LNCAP (cell line): ENCODE measurements around the gene ERLEC1.

Source experiments
- TF ChIP-seq, protein P1 (sequence below): fragments of 450-650 bp; IDR thresholded peaks from 2 replicates; pipeline ENCODE4 v1.5.1; 2017; ENCODE audit warnings: mild to moderate bottlenecking

The ERLEC1 gene

DNA sequence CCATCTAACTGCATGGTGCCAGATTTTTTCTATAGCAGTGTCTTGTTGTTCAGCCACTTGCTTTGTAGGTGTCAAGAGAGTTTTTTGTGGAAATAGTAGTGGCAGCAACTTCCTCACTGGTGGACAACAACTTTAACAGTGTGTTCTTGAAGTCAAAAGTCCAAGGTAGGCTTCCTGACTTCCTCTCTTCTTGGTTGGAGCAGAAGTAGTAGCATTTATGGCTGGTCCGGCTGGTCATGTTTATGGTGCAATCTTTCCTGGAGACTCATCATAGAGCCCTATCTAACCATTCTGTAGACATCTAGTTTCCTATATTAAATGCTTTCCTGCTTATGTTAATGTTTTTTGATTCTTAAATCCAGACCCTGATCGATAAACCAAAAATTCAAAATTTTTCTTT, 61.2 kb downstream of the ERLEC1 start:
- TF ChIP-seq, protein P1, sequence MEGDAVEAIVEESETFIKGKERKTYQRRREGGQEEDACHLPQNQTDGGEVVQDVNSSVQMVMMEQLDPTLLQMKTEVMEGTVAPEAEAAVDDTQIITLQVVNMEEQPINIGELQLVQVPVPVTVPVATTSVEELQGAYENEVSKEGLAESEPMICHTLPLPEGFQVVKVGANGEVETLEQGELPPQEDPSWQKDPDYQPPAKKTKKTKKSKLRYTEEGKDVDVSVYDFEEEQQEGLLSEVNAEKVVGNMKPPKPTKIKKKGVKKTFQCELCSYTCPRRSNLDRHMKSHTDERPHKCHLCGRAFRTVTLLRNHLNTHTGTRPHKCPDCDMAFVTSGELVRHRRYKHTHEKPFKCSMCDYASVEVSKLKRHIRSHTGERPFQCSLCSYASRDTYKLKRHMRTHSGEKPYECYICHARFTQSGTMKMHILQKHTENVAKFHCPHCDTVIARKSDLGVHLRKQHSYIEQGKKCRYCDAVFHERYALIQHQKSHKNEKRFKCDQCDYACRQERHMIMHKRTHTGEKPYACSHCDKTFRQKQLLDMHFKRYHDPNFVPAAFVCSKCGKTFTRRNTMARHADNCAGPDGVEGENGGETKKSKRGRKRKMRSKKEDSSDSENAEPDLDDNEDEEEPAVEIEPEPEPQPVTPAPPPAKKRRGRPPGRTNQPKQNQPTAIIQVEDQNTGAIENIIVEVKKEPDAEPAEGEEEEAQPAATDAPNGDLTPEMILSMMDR, result no peak

DNA sequence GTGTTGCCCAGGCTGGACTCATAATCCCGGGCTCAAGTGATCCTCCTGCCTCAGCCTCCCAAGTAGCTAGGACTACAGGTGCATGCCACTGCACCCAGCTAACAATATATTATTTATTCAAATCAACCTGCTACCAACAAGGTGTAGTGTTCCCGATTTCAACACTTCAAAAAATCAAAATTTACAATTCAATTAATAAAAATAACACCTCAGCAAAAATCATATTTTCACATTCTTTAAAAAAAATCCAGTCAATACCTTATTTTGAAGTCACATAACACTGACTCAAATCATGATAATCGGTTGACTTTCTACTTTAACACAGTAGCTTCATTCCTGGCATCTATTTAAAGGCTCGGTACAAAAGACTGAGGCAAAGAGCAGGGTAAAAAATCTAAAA, 65.7 kb downstream of the ERLEC1 start:
- TF ChIP-seq, protein P1, result no peak

DNA sequence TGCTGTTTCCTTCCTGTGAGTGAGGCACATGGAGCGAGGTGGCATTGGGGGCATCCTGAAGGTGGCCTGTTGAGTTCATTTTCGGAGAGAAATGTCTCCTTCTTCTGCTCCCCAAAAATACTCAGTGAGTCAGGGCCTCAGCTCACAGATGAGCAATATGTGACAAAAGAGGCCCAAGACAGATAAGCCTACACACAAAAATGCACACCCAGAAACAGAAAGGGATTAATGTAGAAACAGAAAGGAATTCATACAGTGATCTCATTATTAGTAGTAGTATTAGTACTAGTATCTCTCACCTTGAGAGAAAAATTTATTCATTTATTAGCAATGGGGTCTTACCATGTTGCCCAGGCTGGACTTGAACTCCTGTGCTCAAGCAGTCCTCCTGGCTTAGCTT, 67.8 kb downstream of the ERLEC1 start:
- TF ChIP-seq, protein P1, result no peak

DNA sequence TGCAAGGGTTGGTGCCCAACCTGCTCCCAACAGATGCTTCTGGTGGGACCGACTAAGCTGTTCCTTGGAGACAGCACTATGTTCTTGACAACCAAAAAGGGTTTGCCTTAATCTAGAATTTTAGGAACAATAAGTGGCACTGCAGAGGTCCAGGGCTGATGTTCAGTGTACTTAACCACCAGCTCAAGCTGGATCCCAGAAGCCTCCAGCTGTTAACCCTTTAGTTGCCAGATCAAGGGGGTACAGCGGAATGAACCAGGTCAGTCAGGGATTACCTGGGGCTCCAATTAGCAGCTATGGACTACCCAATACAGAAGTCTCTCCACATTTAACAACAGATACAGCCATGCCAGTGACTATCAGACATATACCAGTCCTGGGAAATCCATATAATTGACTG, 69.4 kb downstream of the ERLEC1 start:
- TF ChIP-seq, protein P1, result no peak

DNA sequence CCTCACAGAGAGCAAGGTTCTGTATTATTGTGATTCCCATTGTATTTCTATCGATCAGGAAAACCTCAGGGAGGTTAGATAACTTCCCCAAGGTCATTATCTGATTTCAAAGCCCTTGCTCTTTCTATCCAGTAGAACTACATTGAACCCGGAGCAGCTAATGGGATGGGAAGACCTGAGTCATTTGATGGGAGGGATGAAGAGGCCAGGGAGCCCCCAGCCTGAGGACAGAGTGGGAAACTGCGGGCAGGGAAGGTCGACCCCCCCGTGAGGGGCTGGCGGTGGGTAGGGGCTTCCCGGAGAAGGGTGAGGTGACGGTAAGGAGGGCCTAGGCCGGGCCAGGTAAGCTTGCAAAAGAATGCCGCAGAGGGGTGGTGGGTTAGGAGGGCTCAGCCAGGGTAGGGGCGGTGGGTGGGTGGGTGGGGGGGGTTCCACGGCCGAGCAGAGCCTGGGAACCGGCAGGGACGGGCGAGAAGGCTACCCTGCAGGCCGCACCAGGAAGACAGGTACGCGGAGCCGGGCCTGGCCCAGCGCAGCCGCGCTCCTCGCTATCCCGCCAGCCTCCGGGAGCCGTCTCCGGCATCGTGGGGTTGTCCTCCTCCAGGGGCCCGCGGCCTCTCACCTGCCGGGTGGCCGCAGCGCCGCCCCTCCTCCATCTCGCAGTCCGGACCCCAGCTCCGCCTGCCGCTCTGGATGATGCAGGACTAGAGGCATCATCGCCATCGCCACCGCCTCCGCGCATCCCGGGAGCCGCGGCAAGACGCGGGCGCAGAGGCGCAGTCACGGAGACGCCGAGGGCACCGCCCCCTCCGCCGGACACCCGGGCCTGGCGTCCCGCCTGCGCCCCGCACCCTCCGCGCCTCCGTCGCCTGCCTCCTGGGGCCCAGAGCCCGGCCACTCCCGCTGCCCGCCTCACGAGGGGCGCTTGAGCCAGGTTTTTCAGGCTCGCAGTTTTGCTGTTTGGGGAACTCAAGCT, 72.7 kb downstream of the ERLEC1 start, which contains the start of gene GPR75:
GPR75 (minus strand) TSS at position 762 of the 976 bp plus-strand sequence. CDS start 5,211 bp downstream, outside the sequence.
- TF ChIP-seq, protein P1, result no peak

DNA sequence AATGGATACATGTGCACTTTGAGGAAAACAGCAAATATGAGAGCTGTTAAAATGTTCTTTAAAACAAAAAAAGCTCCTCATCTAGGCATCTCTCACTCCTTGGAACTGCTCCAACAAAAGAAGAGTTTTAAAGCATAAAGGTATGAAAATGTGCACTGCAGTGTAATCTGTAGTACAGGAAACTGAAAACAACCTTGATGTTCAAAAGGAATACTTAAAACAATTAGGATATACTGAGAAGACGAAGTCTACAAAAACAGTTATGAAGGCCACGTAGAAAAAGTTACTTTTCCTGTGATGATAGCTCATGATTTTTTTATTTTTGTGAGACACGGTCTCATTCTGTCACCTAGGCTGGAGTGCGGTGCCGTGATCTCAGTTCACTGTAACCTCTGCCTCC, 75.0 kb downstream of the ERLEC1 start:
- TF ChIP-seq, protein P1, result no peak

DNA sequence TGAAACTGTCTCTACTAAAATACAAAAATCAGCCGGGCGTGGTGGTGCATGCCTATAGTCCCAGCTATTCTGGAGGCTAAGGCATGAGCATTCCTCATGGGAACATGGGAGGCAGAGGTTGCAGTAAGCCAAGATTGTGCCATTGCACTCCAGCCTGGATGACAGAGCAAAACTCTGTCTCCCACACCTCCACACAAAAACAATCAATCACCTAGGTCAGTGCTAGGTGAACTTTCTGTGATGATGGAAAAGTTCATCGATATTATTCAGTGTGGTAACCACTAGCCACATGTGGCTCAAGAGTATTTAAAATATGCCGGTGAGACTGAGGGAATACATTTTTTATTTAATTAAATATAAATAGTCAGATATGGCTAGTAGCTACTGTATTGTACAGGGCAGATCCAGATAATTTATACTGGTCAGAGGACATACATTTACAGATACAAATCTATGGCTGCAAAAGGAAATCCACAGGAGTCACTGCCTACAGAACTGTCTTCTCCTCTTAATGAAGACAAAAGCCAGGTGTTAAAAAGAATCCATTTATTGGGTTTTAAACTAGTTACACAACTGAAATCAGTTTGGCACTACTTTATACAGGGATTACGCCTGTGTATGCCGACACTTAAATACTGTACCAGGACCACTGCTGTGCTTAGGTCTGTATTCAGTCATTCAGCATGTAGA, 76.8 kb downstream of the ERLEC1 start:
- TF ChIP-seq, protein P1, result no peak
